Medulla oblongata (tissue), 1 donor: ENCODE data around the gene VOPP1.
"Not testable (repeated sequence)": the region's sequence is repeated elsewhere in the genome, so short reads cannot be mapped to it uniquely, and the experiment has no call there.

ENCODE experiments used
- DNase-seq: peaks from one replicate; pipeline ENCODE4 v3.0.0-alpha.2; 2015; ENCODE audit errors: extremely low spot score

Gene VOPP1

DNA sequence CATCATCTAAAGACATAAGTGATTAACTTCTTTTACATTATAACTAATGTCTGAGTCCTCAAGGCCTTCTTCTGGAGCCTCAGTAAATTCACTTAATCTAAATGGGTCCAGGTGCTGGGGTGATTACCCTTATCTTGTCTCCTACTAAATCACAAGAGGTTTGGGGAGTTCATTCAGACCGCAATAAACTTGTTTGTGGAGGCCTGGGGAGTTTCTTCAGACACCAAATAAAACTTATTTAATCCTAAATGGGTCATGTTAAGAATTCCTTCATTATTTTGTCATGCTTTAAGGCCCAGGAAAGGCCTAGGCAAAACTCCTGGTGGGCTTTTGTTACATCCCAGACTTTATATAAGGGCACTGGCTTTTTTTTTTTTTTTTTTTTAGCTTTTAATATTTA, 62.1 kb downstream of the VOPP1 start:
- not testable (repeated sequence) for DNase-seq

DNA sequence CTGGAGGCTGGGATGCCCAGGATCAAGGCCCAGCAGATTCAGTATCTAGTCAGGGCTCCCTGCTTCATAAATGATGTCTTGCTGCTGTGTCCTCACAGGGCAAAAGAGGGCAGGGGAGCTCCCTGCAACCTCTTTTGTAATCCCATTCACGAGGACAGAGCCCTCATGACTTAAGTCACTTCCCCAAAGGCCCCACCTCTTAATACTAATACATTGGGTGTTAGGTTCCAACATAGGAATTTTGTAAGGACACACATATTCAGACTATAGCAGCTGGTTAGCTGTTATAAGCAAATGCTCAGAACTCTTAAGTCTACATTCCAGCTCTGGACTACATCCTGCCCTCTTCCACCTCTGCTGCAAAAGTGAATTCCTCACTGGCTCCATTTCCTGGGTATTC, 63.0 kb downstream of the VOPP1 start:
- DNase-seq, result peak; percentile 63

DNA sequence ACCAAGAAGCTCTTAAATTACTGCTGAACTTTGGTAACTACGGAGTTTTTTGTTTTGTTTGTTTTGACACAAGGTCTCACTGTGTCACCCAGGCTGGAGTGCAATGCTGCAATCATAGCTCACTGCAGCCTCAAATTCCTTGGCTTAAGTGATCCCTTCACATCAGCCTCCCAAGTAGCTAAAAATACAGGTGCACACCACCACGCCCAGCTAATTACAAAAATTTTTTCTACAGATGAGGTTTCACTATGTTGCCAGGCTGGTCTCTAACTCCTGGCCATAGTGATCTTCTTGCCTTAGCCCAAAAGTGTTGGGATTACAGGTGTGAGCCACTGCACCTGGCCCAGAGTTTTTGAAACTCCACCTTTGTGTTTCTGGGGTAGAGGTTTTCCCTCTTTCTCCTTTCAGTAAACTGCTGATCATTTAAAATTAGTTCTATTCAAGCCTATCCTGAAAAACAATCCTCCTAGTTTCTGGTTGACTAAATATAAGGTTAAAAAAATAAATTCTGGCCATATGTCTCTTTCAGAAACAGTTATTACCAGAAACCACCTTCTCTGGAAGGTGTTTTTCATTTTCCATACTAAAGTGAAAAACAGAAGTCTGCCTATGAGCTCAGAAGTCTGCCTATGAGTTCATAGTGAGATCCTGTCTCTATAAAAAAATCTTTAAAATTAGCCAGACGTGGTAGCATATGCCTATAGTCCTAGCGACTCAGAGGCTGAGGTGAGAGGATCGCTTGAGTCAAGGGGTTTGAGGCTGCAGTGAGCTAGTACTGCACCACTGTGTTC, 63.9 kb downstream of the VOPP1 start:
- no peak for DNase-seq

DNA sequence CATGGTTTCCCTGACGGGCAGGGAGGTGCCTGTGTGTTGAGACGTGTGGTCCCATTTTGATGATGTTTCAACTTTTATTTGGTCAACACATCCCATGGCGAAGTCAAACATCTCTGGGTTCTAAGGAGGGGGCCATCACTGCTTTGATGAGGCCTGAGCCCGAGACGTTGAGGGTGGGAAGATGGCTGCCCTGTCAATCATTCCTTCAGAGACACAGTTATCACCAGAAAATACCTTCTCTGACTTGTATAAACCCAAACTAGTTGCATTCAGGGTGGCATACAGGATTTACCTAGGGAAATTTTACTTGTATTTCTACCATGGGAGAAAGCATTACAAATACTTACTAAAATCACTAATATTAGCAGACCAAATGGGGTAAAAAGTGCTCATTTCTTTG, 64.6 kb downstream of the VOPP1 start:
- DNase-seq, result no peak

DNA sequence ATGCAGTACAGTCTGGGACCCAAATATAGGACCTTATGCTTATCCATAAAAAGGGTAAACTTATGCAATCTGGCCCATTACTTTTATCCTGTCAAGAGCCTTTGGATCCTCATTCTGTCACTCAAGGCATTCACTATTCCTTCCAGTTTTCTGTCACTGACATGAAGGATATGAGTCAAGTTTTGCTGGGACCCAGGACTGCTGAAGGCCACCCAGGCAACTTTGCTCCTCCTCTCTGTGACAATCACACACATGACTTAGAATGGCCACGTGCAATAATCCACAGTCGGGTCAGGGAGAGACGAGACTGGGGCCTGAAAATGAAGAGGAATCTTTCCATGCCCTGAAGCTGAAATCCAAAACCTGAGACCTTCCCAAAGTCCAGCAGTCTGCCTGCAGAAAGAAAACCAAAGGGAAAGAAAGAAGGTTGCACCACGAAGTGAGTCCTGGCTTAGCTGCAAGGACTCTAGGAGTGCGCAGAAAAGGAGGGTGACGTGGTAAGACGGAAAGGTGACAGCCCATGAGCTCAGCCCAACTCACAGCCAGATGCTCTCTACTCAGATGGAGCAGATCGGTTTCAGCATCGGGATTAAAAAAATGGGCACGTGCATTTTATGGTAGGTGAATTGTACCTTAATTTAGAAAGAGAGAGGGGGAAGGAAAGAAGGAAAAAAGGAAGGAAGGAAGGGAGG, 67.2 kb downstream of the VOPP1 start:
- no peak for DNase-seq

DNA sequence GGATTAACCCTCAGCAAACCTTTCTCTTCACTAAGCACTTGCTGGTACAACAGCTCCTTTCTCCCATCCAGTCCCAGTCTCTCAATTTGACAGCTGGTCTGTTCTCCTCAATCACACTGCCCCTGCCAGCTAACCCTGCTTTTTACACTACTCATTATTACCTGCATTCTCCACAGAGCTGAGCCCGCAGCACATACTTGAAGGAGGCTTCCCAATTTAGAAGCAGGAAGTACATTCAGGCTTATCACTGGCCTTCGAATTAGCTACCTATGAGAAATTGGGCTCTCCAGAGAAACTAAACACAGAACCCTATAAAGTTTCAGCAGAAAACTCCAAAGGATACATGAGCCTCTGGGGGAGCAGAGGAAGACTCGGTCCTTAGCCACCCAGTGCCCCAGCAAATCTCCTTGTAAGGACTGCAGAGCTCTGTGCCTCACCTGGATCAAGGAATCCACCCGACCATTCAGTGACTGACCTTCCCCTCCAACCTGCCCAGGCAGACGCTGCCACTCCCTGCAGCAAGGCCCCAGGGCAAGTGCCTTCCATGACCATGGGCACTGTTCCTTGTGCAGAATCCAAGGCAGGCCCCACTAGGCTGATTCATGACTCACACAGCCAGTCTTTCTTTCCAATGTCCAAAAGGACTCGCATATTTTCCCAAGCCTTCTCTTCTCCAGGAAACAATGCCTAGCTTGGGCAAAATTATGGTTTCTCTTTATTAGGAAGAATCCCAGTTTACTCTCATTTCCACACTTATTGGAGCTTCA, 68.0 kb downstream of the VOPP1 start:
- peak; percentile 59 for DNase-seq

DNA sequence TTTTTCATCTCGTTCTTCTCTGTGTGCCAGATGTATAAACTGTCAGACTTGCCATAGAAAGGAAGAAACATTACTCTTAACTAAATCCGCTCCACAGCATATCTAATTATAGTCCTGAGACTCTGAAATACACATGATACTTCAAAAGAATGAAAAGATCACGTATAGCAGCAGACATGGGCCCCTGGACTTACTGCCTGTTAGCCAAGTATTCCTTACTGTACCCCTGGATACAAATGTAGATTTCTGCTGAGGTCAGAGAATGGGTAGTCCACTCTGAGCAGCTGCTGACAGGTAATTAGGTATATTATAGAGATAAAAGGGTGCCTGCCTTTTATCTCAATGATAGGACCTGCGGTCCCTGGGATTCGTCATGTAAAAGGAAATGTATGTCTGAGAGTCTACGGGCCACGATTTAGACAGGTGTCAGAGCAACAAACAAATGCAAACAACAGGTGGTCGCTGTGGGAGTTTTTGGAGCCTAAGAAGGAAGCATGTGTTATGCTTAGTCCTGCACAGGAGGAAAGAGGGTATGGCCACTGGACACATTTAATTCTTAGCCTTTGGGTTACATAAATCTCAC, 69.4 kb downstream of the VOPP1 start:
- no peak for DNase-seq

DNA sequence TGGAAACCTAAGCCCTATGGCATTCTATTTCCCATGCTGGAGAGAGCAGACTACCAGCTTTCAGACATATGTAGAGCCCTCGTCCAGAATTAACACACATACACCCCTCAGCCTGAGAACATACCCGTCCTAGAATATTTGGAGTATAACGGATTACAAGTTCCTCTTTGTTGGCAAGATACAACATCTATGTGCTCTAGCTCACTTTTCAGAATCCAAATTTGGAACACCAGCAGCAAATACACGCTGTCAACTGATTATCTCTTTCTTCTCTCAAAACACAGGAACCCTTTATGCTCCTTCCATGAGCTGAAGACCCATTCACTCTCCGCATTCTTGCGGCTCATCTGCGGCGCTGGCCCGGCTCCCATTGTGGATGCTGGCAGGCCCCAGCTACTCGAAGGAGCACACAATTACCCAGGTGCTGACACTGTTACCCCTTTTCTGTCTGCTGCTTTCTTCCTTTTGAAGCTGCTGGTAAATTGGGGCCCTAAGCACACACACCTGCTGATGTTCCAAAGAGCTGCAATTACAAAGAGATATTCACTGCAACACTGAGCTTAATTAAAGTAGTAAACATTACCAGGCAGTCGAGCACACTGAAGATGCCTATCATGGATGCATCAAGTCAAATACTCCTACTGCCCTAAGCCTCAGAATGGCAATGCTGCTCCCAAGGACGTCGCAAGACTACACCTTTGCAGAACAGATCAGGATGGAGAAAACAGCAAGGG, 70.0 kb downstream of the VOPP1 start:
- peak; percentile 60 for DNase-seq

DNA sequence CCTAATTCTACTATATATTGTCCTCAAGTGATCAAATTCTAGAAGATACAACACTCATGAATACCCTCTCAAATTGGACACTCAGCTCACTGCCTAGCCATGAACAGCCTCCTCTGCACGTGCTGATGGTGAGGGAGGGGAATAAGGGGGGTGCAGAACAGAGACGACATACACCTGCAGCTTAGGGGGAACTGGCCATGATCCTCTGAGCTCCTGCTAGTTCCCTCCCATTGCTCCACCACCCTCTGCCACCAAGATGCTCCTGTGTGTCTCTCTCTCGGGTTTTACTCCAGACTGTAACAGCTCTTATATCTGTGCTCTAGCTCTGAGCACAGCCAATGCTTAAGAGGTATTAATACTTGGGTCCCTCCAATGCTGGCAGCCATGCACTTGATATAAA, 70.7 kb downstream of the VOPP1 start:
- no peak for DNase-seq

DNA sequence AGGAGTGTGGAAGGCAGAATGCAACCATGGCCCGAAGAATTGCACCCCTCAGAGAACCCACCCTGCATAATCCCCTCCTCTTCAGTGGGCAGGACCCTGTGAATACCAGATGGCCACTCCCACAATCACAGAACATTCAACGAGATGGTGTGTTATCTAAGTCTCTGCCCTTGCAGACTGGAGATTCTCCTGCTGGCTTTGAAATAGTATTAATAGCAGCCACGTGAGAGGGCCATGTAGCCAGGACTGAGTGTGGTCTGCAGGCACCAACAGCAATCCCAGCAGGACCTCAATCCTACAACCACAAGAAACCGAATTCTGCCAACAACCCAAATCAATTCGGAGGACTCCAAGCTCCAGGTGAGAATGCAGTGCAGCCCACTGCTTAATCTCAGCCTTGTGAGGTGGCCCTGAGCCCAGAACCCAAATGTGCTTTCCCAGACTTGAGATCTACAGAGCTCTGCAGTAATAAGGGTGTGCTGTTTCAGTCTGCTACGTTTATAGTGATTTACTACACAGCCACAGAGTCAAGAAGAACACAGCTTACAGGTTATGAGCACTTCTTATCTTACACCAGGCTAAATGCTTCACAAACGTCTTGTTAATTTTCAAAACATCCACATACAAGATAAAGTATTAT, 72.1 kb downstream of the VOPP1 start:
- DNase-seq, result no peak

DNA sequence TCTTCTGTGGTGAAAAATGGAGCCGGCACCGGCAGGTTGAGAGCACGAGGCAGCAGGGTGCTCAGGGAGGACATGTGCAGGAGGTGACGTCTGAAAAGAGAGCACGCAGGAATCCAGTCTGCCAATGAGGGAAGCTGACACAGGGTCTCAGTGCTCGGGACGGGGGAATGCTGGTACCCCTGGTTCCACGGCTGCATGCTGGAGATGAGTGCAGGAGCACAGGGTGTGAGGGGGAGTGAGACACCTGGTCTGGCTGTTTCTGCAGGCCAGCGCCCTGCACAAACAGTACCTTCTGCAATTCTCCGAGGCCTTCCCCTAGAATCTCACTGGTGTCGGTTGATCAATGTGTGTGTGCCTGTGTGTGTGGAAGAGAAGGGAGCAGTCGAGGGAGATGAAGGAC, 72.7 kb downstream of the VOPP1 start:
- DNase-seq, result no peak

DNA sequence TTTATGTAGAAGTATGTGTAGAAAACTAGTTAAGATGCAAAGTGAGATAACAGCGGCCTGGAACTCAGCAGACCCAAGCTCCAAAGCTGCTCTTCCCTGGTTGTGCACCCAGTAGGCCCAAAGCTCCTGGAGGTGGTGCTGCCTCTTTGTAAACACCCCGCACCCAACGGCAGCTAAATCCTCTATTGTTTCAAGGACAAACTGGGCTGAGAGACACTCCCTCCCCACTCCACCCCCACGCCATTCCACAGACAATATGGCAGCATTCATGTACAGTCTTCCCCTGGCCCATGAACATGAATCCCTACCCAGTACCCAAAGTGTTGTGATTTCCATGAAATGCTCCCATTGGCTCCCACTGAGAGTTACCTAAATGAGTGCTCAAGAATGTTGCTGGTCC, 73.5 kb downstream of the VOPP1 start:
- no peak for DNase-seq

DNA sequence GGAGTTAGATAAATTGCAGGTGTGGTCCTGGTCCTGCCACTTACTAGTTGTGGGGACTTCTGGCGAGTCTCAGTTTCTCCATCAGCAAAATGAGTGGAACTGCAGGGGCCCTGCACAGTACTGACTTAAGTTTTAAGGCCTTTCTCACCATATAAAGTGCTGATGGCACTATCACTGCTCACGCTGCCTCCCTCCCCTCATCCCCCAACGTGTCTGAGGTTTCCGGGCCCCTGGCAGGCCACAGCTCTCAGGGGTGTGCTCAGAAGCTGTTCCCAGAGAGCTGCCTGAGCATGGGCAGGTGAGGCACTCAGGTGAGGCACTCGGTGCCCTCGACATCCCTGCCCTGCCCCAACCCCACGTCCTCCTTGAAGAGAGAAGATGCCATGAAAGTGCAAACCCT, 74.2 kb downstream of the VOPP1 start:
- DNase-seq, result no peak

DNA sequence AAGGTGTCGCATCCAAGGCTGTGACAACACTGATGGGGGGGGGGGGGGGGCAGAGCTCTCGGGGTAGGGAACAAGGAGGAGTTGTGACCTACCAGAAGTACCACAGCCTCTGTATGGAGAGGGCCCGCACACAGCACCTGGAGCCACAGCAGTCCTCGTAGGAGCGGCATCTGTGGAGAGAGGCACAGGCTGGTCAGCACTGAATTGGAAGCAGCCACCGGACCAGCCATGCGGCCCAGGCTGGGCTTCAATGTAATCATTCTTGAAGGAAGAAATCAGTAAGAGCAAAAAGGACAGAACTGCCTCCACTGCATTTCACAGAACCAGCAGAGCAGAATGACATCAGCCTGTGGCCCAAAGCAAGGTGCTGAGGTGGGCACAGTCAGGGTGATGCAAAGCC, 74.8 kb downstream of the VOPP1 start:
- DNase-seq, result no peak

DNA sequence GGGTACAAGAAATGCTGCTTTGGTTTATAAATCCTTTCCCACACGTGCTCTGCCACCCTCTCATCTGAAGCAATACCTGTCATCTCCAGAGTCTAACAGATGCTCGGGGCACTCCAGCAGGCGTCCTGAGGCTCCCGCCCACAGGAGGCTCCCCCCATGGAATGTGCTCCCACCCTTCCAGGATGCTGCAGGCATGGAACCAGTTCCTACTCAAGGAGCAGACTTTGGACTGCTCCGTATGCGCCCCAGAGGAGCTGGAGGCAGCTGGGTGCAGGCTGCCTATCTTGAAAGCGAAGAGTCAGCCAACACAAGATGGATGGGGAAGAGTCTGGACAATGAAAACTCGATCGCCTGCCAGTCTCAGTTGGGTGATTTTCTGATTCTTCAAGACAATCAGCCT, 75.4 kb downstream of the VOPP1 start:
- no peak for DNase-seq

DNA sequence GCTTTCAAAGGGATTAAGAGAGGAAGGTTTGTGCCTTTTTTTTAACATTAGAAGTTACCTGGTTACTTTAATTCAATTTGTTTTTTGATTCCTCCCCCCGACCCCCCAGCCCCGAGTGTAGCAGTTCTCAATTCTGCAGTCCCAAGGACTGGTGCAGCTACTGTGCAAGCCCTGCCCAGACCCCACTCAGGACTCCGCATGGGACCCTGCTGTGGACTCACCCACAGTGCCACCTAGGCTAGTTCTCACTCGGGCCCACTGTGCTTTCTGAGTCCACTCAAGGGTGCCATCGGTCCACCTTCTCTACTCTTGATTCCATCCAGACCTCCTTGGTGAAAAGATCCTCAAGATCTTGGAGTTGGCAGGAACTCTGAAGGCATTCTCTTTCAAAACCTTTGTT, 77.4 kb downstream of the VOPP1 start:
- DNase-seq, result no peak

DNA sequence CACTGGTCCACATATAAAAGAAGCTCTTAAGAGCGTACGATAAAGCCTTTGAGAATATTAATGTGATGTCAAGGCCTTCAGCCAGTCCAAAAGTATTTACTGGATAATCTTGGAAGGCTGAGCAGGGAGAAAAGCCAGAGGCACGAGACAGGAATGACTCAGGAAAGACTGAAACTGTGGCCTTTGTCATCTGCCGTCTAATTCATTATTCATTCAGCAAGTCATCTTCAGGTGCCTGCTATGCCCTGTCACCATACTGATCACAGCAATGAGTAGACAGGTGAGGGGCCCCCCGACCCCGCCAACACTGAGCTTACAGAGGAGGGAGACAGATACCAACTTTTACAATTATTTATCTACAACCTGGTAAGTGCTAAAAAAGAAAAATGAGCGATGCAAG, 78.9 kb downstream of the VOPP1 start:
- DNase-seq, result peak; percentile 48

DNA sequence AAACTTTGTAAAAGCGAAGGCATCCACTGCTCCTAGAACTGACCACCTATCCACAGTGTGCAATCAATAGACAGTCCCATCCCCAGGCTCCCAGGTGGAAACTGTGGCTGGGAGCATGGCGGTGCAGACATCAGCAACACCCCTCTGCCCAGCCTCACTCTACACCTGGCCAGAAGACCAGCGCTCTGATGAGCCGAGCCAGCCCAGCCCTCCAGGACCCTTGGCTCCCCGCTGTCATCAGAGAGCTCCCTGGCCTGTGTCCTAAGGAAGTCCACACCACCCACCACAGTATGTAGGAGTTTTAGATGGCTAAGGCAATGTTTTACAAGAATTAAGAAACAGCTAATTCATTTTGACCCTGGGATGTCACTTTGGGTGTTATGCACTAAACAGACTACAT, 81.0 kb downstream of the VOPP1 start:
- DNase-seq, result no peak

DNA sequence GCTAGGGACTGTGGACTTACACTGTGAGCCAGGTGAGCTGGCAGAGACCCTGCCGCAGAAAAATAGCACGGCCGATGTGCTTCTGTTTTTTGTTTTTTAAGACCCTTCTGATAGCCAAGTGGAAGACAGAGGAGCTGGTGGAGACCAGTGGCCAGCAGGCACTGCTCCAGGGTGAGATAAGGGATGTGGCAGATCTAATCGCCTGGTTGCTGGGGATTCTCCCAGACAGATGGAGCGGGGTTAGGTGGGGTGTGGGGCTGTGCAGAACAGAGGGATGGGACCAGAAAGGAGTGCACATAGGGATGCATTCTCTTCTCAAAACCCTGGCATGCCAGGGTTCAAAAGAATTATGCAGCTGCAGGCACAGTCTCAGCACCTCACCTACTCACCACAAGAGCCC, 82.2 kb downstream of the VOPP1 start:
- DNase-seq, result no peak

DNA sequence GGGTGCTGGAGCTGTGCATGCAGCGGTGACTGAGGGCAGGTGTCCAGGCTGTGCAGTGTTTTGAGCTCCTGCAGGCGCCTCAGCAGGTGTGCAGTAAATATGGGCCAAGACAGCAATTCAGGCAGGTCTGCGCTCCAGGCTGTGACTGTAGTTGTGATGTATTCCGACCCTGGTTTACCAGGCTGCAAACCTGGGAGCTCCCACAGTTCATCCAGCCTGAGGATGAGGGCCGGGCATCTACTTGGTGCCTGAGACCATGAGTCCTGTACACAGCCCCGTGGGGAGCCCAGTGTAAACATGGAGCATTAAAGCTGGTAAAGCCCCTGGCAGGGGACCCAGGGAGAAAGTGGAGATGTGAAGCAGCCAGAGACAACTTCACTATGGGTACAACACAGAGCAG, 82.8 kb downstream of the VOPP1 start:
- no peak for DNase-seq

DNA sequence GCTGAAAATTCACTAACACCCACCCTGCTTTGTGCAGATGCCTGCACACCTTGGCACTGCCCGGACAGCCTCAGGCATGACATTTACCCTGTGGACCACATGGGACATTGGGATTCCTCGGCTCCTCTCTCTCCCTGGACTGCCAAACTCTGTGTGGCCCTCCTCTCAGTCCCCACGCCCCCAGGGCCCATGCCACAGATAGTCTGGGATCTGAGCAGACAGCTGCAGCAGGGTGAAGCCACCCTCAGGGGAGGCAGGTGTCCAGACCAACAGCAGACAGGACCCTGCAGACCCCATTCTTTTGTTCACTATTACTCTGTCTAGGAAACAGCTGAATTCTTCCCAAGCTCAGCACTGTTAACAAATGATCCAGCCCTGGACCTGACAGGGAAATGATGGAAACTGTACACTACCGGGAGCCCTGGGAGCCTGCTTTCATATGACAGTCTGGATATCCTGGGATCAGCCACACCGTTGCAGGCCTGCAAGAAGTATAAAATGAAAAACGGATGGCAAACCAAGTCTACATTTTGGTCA, 83.4 kb downstream of the VOPP1 start:
- DNase-seq, result no peak
